Suprapubic skin (tissue), 4 donors: ENCODE results near the gene YARS1. TPM values are rescaled to one million over a fixed set of nuclear protein-coding genes. Genes with fewer than 3 reads are reported as not detected.

ENCODE experiments used
- DNase-seq, 2 donors: peaks; one replicate each; pipeline ENCODE4 v3.0.0-alpha.2; 2019; ENCODE audit warnings: low spot score in 2 of 2
- H3K27ac ChIP-seq: fragments of 200-600 bp; sonication (generic); one replicate; pipeline ENCODE4 v1.5.1; 2019
- H3K27me3 ChIP-seq: fragments of 200-600 bp; sonication (generic); one replicate; pipeline ENCODE4 v1.5.1; 2019
- H3K36me3 ChIP-seq: fragments of 200-600 bp; sonication (generic); one replicate; pipeline ENCODE4 v1.5.1; 2019
- H3K4me1 ChIP-seq: fragments of 200-600 bp; sonication (generic); one replicate; pipeline ENCODE4 v1.5.1; 2019
- H3K4me3 ChIP-seq: fragments of 200-600 bp; sonication (generic); one replicate; pipeline ENCODE4 v1.5.1; 2019; ENCODE audit warnings: mild to moderate bottlenecking
- H3K9me3 ChIP-seq: fragments of 200-600 bp; sonication (generic); one replicate; pipeline ENCODE4 v1.5.1; 2019
- EP300 ChIP-seq: sonication (generic); formaldehyde crosslinking; IDR thresholded peaks from one replicate; pipeline ENCODE4 v1.6.1; 2017; ENCODE audit warnings: antibody characterized with exemption
- POLR2A ChIP-seq, 2 donors: fragments of 450-650 bp; IDR thresholded peaks; one replicate each; pipeline ENCODE4 v1.6.1; 2017; ENCODE audit warnings: antibody characterized with exemption in 2 of 2, mild to moderate bottlenecking in 2 of 2, moderate library complexity in 2 of 2
- POLR2AphosphoS5 ChIP-seq, 3 donors: sonication (generic); formaldehyde crosslinking; IDR thresholded peaks; one replicate each; pipeline ENCODE4 v1.6.1; 2017; ENCODE audit warnings: antibody characterized with exemption in 3 of 3
- WGBS: methylation state at CpG from one replicate; pipeline ENCODE4 v1.1.5; 2018; 5-methylcytosine and 5-hydroxymethylcytosine counted together
- total RNA-seq, 4 donors: library from RNA; depleted of rRNA; stranded (reverse); fragments of >200 nt; gene quantifications; one replicate each; pipeline ENCODE4 v1.1.0, GENCODE V29; 2016
- TF ChIP-seq, protein P1 (sequence below), 2 donors: fragments of 200-600 bp in 1 of 2; fragments of 450-650 bp in 1 of 2; sonication (generic) in 1 of 2; IDR thresholded peaks; one replicate each; pipeline ENCODE4 v1.5.1; 2016 to 2019; ENCODE audit warnings: antibody characterized with exemption in 2 of 2, mild to moderate bottlenecking in 1 of 2, moderate library complexity in 1 of 2

The YARS1 gene
- total RNA-seq, 4 donors from 2014 or later: 47.1 to 68.1 (median 50.7) TPM

- DNase-seq: no peak
- 42% methylated on average over 3 of the region's 5 CpGs for WGBS
- Histone ChIP-seq H3K4me3 (no peak overlapping the region), H3K27ac (peak overlapping the region; percentile 66), H3K36me3 (peaks cover 30% of the 10 kb centered on the region), H3K9me3 (no peaks in the 10 kb centered on the region), H3K27me3 (no peaks in the 10 kb centered on the region), H3K4me1 (peaks cover 75% of the 10 kb centered on the region)
- TF ChIP-seq POLR2A (IDR thresholded peaks at IDR 0.05) (no peak), POLR2AphosphoS5 (IDR thresholded peaks at IDR 0.05) (no peak), EP300 (no peak)
Observed at GRCh38 chr1:32767641-32768040, 49.5 kb downstream of the YARS1 start.

DNA sequence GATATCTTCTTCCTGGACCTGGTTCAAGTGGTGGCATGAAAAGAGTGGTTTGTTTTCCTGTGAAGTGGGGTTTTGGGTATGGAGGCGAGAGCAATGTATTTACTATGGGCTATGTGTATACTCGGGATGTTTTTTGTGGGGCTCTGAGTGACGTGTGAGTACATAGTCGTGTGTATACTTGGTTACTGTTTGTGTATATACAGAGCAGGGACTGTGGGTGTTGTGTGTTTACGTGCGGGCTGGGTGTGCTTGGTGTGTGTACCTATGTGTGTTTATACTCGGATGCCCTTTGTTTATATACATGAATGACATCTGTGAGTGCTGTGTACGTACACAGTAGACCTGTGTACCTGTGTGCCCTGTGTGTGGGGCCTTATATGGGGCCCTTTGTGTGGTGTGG is 50.0 kb downstream of the YARS1 start:
- Histone ChIP-seq H3K36me3 (peaks cover 30% of the 10 kb centered on the region), H3K4me1 (peaks cover 74% of the 10 kb centered on the region), H3K9me3 (no peaks in the 10 kb centered on the region), H3K27ac (peak overlapping the region; percentile 66), H3K27me3 (no peaks in the 10 kb centered on the region), H3K4me3 (no peak overlapping the region)
- 59% methylated on average over 8 of the region's 8 CpGs for WGBS
- DNase-seq: no peak
- TF ChIP-seq, protein P1, sequence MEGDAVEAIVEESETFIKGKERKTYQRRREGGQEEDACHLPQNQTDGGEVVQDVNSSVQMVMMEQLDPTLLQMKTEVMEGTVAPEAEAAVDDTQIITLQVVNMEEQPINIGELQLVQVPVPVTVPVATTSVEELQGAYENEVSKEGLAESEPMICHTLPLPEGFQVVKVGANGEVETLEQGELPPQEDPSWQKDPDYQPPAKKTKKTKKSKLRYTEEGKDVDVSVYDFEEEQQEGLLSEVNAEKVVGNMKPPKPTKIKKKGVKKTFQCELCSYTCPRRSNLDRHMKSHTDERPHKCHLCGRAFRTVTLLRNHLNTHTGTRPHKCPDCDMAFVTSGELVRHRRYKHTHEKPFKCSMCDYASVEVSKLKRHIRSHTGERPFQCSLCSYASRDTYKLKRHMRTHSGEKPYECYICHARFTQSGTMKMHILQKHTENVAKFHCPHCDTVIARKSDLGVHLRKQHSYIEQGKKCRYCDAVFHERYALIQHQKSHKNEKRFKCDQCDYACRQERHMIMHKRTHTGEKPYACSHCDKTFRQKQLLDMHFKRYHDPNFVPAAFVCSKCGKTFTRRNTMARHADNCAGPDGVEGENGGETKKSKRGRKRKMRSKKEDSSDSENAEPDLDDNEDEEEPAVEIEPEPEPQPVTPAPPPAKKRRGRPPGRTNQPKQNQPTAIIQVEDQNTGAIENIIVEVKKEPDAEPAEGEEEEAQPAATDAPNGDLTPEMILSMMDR (IDR thresholded peaks at IDR 0.05): no peak
- TF ChIP-seq POLR2A (IDR thresholded peaks at IDR 0.05) (no peak), EP300 (no peak), POLR2AphosphoS5 (IDR thresholded peaks at IDR 0.05) (no peak)

DNA sequence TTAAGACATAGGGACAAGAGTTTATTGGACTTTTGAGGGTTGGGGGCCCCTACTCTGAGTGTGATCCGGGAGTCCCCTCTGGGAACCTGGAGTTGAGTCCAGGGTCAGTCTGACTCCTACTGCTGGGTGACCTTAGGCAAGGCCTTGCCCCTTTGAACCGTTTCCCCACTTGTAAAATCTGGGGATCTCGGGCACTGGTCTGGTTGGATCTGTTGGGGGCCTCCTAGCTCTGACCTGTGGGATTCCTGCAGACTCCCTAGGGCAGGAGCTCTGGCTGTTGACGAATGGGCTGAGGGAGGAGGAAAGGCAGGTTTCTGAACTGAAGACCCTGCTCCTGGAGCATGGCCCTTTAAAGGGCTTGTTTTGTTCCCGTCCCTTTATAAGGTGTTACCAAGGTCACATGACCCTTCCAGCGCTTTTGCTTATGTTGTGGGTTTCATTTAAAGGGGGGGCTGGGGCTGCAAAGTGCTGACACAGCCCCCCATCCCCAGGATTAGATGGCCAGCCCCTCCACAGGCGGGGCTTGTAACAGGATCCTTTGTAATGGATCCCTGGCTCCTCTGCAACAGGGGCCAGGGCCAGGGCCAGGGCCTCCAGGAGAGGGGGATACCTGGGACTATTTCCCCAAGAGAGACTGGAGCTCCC is 50.7 kb downstream of the YARS1 start:
- Histone ChIP-seq H3K36me3 (peaks cover 24% of the 10 kb centered on the region), H3K27ac (peak overlapping the region; percentile 66), H3K4me1 (peaks cover 74% of the 10 kb centered on the region), H3K4me3 (no peak overlapping the region), H3K27me3 (no peaks in the 10 kb centered on the region), H3K9me3 (no peaks in the 10 kb centered on the region)
- WGBS: 55% methylated on average over 6 of the region's 7 CpGs
- TF ChIP-seq EP300: no peak
- TF ChIP-seq, protein P1 (IDR thresholded peaks at IDR 0.05): no peak
- no peak for TF ChIP-seq POLR2A (IDR thresholded peaks at IDR 0.05)
- TF ChIP-seq POLR2AphosphoS5 (IDR thresholded peaks at IDR 0.05): no peak
- no peak for DNase-seq

GRCh38 chr1:32765570-32766327 is 51.4 kb downstream of the YARS1 start:
- DNase-seq: no peak
- H3K27me3 ChIP-seq: no peaks in the 10 kb centered on the region
- H3K36me3 ChIP-seq: peaks cover 20% of the 10 kb centered on the region
- H3K4me3 ChIP-seq: no peak overlapping the region
- H3K27ac ChIP-seq: no peak overlapping the region
- H3K9me3 ChIP-seq: no peaks in the 10 kb centered on the region
- H3K4me1 ChIP-seq: peaks cover 81% of the 10 kb centered on the region
- WGBS: 70% methylated on average over 27 of the region's 27 CpGs
- TF ChIP-seq POLR2AphosphoS5 (IDR thresholded peaks at IDR 0.05) (no peak), POLR2A (IDR thresholded peaks at IDR 0.05) (no peak), EP300 (no peak)
- TF ChIP-seq, protein P1 (IDR thresholded peaks at IDR 0.05): no peak

GRCh38 chr1:32764826-32765569 is 52.2 kb downstream of the YARS1 start:
- Histone ChIP-seq H3K27ac (no peak overlapping the region), H3K9me3 (no peaks in the 10 kb centered on the region), H3K27me3 (no peaks in the 10 kb centered on the region), H3K4me3 (no peak overlapping the region), H3K36me3 (peaks cover 13% of the 10 kb centered on the region), H3K4me1 (peaks cover 89% of the 10 kb centered on the region)
- DNase-seq: no peak
- 66% methylated on average over 7 of the region's 7 CpGs for WGBS
- TF ChIP-seq EP300 (no peak), POLR2A (IDR thresholded peaks at IDR 0.05) (no peak), POLR2AphosphoS5 (IDR thresholded peaks at IDR 0.05) (no peak)
- TF ChIP-seq, protein P1 (IDR thresholded peaks at IDR 0.05): no peak
